VCaP (cell line): ENCODE measurements around the gene TXNDC2.
A peak's percentile ranks its signal among the peaks of the same experiment; 100 is the strongest.

Source experiments
- H3K27ac ChIP-seq: fragments of 450-650 bp; 2 replicates; pipeline ENCODE4 v1.5.1; 2017
- TF ChIP-seq, protein P1 (sequence below): fragments of 450-650 bp; conservative IDR thresholded peaks from 2 replicates; pipeline ENCODE4 v1.5.1; 2017; ENCODE audit warnings: mild to moderate bottlenecking, moderate library complexity

Gene TXNDC2

DNA sequence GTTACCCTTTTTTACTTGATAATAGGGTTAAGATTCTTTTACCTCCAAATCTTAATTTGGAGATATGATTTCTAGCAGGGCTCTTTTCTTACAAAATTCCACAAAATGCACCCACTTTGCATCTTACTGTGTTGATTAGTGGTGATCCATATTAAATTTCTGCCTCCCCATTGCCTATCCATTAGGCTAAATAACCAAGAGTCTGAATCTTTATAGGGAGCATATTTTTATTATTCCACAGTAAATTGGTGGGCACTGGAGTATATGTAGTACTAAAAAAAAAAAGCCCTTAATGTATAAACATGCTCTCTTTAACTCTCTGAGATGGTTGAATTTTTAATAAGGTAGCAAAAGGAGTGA lies 8.1 kb upstream of the TXNDC2 start:
- no peak overlapping the region for H3K27ac ChIP-seq
- TF ChIP-seq, protein P1, sequence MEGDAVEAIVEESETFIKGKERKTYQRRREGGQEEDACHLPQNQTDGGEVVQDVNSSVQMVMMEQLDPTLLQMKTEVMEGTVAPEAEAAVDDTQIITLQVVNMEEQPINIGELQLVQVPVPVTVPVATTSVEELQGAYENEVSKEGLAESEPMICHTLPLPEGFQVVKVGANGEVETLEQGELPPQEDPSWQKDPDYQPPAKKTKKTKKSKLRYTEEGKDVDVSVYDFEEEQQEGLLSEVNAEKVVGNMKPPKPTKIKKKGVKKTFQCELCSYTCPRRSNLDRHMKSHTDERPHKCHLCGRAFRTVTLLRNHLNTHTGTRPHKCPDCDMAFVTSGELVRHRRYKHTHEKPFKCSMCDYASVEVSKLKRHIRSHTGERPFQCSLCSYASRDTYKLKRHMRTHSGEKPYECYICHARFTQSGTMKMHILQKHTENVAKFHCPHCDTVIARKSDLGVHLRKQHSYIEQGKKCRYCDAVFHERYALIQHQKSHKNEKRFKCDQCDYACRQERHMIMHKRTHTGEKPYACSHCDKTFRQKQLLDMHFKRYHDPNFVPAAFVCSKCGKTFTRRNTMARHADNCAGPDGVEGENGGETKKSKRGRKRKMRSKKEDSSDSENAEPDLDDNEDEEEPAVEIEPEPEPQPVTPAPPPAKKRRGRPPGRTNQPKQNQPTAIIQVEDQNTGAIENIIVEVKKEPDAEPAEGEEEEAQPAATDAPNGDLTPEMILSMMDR: no peak

DNA sequence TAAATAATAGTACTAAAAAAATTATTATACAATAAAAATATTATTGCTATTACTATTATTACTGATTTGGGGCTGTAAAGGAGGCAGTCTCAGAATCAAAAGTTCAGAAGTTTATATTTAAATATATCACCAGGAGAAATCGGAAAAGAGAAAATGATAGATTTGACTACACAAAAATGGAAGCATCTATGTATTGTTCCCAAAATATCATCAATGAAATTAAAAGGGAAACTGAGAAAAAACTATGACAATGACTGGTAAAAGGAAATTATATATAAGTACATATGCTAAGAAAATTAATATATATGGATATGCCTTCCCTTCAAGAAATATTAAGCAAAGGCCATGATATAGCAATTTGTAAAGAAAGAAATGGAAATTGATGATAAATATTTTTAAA lies 7.7 kb upstream of the TXNDC2 start:
- no peak overlapping the region for H3K27ac ChIP-seq

DNA sequence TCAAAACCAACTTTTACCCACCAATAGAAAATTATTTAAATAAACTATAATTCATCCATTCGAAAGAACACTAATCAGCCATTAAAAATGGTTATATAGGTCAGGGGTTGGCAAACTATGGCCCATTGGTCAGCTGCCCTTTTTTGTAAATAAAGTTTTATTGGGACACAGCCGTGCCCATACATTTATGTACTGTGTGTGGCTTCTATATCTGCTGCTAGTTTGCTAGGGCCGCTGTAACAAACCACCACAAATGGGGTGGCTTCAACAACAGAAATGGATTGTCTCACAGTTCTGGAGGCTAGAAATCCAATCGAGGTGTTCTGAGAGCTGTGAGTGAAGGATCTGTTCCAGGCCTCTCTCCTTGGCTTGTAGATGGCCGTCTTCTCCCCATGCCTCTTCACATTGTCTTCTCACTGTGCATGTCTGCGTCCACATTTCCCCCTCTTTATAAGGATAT lies 7.0 kb upstream of the TXNDC2 start:
- H3K27ac ChIP-seq: no peak overlapping the region
- TF ChIP-seq, protein P1: no peak

More for the DNA sequence above, 7.7 kb upstream of the TXNDC2 start:
- TF ChIP-seq, protein P1: no peak

DNA sequence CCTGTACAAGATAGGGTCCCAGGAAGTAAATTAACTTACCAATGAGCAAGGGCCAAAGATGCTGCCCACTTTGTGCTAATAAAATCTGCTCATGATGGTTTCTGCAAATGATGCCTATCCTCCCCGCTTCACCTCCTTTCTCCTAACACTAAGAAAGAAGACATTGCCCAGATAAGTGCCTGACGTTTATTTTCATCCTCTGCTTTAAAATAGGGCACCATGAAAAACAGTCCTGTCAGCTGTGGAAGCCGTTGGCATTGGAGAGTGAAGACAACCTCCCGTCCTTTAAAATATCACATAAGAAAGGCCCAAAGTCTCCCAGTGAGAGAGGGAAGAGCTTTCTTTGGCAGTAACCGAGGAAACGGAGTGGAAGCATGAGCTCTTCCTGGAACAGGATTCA lies 1.7 kb upstream of the TXNDC2 start:
- TF ChIP-seq, protein P1: no peak
- H3K27ac ChIP-seq: no peak overlapping the region

DNA sequence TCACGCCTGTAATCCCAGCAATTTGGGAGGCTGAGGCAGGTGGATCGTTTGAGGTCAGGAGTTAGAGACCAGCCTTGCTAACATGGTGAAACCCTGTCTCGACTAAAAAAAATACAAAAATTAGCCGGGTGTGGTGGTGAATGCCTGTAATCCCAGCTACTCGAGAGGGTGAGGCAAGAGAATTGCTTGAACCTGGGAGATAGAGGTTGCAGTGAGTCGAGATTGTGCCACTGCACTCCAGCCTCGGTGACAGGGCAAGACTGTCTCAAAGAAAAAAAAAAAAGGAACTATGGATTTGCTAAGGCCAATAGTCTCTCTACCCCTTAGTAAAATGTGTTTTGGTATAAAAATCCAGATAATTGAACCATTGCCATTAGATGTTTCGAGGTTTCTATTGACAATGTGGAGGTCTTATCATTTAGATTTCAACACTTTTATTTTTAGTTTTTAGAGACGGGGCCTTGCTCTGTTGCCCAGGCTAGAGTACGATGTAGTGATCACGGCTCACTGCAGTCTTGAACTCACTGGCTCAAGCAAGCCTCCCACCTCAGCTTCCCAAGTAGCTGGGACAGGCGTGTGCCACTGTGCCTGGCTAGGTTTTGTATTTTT lies 1.1 kb upstream of the TXNDC2 start:
- TF ChIP-seq, protein P1: no peak
- no peak overlapping the region for H3K27ac ChIP-seq

DNA sequence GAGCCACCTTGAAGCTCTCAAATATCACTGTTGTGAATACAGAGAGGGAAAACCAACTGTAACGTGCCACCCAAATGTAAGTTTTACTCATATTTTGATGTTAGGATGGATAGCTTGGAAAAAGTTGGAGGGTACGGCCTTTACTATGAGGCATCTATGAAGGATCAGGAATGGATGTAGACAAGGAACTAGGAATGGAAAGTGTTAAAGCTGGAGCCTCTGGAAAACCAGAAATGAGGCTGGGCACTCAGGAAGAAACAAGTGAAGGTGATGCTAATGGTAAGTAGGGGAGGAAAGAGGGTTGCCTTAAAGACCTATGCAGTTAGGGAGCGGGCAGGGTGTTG lies 204 bp downstream of the TXNDC2 start:
- TF ChIP-seq, protein P1: no peak

DNA sequence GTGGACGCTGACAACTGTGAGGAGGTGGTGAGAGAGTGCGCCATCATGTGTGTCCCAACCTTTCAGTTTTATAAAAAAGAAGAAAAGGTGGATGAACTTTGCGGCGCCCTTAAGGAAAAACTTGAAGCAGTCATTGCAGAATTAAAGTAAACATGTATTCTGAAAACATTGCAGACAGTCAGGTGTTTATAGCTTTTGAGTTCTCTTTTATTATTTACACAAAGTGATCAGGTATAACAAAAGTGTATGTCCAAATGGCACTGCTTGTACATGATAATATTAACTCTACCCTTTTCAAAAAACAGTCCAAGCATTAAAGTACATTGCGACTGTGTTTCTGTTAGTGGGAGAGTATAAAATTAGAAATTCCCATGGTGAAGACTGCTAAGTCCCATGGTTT lies 2.2 kb downstream of the TXNDC2 start:
- TF ChIP-seq, protein P1: no peak
- H3K27ac ChIP-seq: peak overlapping the region; percentile 75

More for the DNA sequence above, 204 bp downstream of the TXNDC2 start:
- no peak overlapping the region for H3K27ac ChIP-seq
